Right renal cortex interstitium (tissue), 3 donors: ENCODE measurements around the gene NKAP. TPM values are rescaled to one million over a fixed set of nuclear protein-coding genes. Genes with fewer than 3 reads are reported as not detected.
"Not testable (repeated sequence)": the region's sequence is repeated elsewhere in the genome, so short reads cannot be mapped to it uniquely, and the experiment has no call there.

Experiments used
- DNase-seq, 3 donors: peaks; one replicate each; pipeline ENCODE4 v3.0.0-alpha.2; 2013; ENCODE audit warnings: low read depth in 3 of 3, low spot score in 2 of 3
- polyA plus RNA-seq, 3 donors: library from polyadenylated mRNA; unstranded; fragments of 120-200 nt; gene quantifications; one replicate each; pipeline ENCODE4 v1.2.1, GENCODE V29; 2013; ENCODE audit not compliant: insufficient read length in 3 of 3

Gene NKAP
- polyA plus RNA-seq, 3 donors = 13.6 to 16.7 (median 14.9) TPM

GRCh38 chrX:119942173-119942819, 1.3 kb downstream of the NKAP start:
- DNase-seq = no peak

DNA sequence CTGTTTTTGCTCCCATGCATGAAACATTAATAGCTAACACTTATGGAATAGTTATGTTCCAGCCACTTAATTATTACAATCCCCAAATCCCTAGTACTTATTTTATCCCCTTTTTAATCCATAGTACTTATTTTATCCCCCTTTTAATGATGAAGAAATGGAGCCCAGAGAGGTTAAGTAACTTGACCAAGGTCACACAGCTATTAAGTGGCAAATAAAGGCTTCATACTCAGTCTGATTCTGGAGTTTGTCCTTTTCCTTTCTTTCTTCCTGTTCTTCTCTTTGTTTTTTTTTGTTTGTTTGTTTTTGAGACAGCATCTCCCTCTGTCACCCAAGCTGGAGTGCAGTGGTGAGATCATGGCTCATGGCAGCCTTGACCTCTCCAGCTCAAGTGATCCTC, 2.2 kb downstream of the NKAP start:
- no peak for DNase-seq

GRCh38 chrX:119935215-119935874, 8.2 kb downstream of the NKAP start:
- no peak for DNase-seq

DNA sequence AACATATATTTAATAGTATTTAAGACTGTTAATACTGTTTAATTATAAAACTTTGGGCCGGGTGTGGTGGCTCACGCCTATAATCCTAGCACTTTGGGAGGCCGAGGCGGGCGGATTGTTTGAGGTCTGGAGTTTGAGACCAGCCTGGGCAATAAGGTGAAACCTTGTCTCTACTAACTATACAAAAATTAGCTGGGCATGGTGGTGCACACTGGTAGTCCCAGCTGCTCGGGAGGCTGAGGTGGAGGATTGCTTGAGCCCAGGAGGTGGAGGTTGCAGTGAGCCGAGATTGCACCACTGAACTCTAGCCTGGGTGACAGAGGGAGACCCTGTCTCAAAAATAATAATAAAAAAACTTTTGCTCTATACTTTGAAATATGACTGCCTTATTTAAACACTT, 21.2 kb downstream of the NKAP start:
- not testable (repeated sequence) for DNase-seq

- no peak for DNase-seq
Observed at GRCh38 chrX:119919835-119920585, 23.5 kb downstream of the NKAP start.

- no peak for DNase-seq
Observed at GRCh38 chrX:119917877-119918276, 25.7 kb downstream of the NKAP start.

DNA sequence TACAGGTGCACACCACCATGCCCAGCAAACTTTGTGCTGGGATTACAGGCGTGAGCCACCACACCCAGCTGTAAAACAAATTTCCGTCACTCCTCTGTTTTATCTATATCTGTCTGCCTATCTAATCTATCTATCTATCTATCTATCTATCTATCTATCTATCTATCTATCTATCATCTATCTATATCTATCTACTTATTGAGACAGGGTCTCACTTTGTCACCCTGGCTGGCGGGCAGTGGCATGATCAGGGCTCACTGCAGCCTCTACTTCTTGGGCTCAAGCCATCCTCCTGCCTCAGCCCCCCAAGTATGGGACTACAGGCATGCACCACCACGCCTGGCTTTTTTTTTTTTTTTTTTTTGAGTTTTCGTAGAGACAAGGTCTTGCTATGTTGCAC, 27.2 kb downstream of the NKAP start:
- DNase-seq = no peak

GRCh38 chrX:119900976-119901375, 42.6 kb downstream of the NKAP start:
- DNase-seq = no peak

GRCh38 chrX:119899125-119899524, 44.4 kb downstream of the NKAP start:
- DNase-seq = no peak

DNA sequence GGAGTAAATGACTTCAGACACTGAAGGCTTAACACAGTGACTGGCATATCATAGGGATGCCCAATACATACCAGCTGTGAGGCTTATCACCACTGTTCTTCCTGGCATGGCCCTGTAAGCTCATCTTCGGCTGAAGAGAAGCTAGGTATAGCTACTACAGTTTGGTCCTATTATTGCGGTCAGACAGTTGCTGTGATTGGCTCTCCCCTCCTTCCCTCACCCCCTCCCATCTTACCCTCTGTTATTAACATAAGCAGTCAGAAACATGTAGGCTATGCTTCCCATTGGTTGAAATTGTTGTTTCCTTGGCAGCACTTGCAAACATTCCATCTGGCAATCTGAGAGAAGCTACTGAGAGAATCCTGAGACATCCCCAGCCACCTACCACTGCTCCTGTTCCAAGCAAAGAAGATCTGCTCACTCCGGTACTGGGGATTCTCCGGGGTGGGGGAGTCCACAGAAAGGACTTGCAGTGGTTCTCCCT, 47.7 kb downstream of the NKAP start, which contains the start of gene AKAP14:
Gene AKAP14 (plus strand): TSS at position 51 of the 484 bp plus-strand sequence. CDS start 7,331 bp downstream, outside the sequence.
- no peak for DNase-seq

GRCh38 chrX:119891961-119892692, 51.4 kb downstream of the NKAP start:
- DNase-seq = not testable (repeated sequence)

DNA sequence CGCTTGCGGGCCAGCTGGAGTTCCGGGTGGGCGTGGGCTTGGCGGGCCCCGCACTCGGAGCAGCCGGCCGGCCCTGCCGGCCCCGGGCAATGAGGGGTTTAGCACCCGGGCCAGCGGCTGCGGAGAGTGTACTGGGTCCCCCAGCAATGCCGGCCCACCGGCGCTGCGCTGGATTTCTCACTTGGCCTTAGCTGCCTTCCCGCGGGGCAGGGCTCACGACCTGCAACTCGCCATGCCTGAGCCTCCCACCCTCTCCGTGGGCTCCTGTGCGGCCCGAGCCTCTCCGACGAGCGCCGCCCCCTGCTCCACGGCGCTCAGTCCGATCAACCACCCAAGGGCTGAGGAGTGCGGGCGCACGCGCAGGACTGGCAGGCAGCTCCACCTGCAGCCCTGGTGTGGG, 52.9 kb downstream of the NKAP start:
- DNase-seq = not testable (repeated sequence)

- DNase-seq = no peak
Observed at GRCh38 chrX:119887721-119888425, 55.7 kb downstream of the NKAP start.

DNA sequence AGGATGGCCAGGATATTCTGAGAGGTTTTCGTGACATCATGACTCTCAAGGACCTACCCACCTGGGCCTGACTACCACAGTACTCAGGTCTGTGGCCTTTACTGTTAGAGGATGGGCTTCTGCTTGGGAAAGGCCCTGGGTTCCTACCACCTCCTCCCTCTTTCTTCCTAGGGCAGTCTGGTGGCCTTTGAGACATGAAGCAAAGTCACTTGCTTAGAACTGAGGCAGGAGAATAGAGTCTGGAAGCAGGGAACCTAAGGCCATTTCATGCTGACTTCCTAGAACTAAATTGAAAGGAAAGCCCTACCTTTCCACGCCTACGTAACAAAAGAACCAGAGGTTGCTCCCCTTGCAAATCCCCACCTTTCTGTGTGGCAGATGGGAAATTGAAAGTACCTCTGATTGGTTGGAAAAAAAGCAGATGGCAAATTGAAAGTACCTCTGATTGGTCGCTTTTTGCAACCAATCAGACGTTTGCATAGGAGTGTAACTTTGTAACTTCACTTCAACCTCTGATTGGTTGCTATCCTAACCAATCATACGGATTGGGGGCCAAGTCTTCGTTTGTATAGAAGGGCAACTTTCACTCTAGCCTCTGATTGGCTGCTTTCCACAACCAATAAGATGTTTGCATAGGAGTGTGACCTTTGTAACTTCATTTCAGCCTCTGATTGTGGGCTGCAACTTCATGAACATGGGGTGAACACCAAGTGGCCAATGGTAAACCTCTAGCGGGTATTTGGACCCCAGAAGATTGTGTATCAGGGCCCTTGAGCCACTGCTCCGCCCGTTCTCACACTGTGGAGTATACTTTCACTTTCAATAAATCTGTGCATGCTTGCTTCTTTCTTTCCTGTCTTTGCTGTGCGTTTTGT, 57.8 kb downstream of the NKAP start:
- DNase-seq = no peak

DNA sequence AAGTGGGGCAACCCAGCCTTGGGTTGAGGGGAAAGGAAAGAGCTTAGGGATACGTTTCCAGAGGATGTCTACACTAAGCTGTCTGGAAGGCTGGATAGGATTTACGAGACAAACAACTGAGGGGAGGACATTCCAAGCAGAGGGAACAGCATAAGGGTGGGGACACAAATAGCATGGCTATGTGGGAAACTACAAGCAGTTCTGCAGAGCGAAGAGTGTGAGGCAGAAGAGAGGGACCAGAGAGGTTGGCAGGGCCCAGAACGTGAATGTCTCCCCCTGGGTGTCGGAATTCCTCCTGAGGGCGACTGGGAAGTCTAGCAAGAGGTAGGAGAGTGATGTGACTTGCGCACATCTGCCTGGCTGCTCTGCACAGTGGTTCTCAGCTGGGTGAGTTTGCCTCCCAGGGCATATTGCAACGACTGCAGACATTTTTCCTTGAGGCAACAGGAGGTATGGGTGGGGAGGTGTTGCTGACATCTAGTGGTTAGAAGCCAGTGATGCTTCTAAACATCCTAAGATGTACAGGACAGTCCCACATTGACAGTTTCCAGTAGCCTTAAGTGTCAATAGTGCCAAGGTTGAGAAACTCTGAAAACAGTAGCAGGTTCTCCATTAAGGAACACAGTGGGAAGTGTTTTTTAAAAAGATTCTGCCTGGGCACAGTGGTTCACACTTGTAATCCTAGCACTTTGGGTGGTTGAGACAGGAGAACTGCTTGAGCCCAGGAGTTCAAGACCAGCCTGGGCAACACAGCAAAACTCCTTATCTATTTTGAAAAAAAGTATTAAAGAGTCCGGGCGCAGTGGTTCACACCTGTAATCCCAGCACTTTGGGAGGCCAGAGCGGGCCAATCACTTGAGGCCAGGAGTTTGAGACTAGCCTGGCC, 62.8 kb downstream of the NKAP start:
- no peak for DNase-seq

DNA sequence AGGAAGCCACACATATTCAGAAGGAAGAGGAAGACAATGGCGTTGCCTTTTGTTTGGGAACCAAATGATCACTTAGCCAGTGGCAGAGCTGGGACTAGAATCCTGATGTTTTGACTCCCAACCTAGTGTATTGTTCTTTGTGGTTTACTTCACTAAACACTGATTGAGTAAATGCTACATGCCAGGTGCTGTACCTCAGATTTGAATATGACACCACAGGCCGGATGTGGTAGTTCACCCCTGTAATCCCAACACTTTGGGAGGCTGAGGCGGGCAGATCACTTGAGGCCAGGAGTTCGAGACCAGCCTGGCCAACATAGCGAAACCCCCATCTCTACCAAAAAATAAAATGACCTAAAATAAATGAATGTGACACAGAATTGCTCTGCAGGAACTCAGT, 63.5 kb downstream of the NKAP start:
- DNase-seq = no peak

DNA sequence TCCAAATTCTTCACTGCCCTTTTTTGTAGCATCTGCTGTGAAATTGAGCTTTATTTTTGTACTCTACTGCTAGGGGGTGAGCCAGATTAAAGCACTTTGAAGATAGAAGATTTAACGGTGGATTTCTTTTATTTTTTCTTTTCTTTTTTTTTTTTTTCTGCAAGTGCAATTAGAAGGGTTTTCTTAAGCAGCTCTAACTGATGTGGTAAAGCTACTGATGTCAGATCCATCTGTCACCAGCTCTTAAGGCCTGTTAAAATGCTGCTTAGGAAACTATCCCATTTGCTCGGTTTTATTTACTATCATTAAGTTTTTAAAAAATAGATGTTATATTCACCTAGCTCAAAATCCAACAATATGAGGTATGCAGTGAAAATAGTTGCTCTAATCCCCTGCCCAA, 64.8 kb downstream of the NKAP start:
- no peak for DNase-seq
